Cardiac muscle cell (in vitro differentiated cells and primary cell): ENCODE measurements around the gene ZC3H7B. TPM values are rescaled to one million over a fixed set of nuclear protein-coding genes. Genes with fewer than 3 reads are reported as not detected.
A peak's percentile ranks its signal among the peaks of the same experiment; 100 is the strongest.

Experiments used
- DNase-seq, 2 donors: peaks; one replicate each; pipeline versions ENCODE4 v3.0.0 to v3.0.0-alpha.2; 2010 to 2017; ENCODE audit warnings: low read depth in 1 of 2, low spot score in 1 of 2
- H3K27ac ChIP-seq: fragments of 200-600 bp; sonication (generic); 2 replicates; pipeline ENCODE4 v1.5.1; 2016
- H3K27me3 ChIP-seq: fragments of 200-600 bp; sonication (generic); 2 replicates; pipeline ENCODE4 v1.6.0; 2016; ENCODE audit warnings: control low read depth
- H3K36me3 ChIP-seq: fragments of 200-600 bp; sonication (generic); 2 replicates; pipeline ENCODE4 v1.5.1; 2016; ENCODE audit warnings: control low read depth
- H3K4me1 ChIP-seq: fragments of 200-600 bp; sonication (generic); 2 replicates; pipeline ENCODE4 v1.8.1; 2017; ENCODE audit warnings: low read depth, mild to moderate bottlenecking, mixed run types
- H3K4me3 ChIP-seq: fragments of 200-600 bp; sonication (generic); 2 replicates; pipeline ENCODE4 v1.5.1; 2016; ENCODE audit warnings: mild to moderate bottlenecking
- H3K9me3 ChIP-seq: fragments of 200-600 bp; sonication (generic); 2 replicates; pipeline ENCODE4 v1.5.1; 2017; ENCODE audit warnings: low read depth, mild to moderate bottlenecking, control low read depth
- polyA plus RNA-seq: library from polyadenylated mRNA; unstranded; fragments of >200 nt; fragmentation: Nextera tagmentation; extraction: Ambion mirVana; gene quantifications from 2 replicates; pipeline ENCODE4 v1.2.1, GENCODE V29; 2016
- total RNA-seq: library from RNA; depleted of rRNA; stranded (reverse); fragments of >200 nt; gene quantifications from 2 replicates; pipeline ENCODE4 v1.2.3, GENCODE V29; 2016
- TF ChIP-seq, protein P1 (sequence below): IDR thresholded peaks from 2 replicates; pipeline ENCODE4 v1.5.1; 2012; ENCODE audit warnings: low read depth, mild to moderate bottlenecking, low read length

The ZC3H7B gene
- total and polyA plus RNA-seq, 2 experiments from 2014 or later = 7.2 to 65.9 TPM

GRCh38 chr22:41302021-41302767 is 869 bp downstream of the ZC3H7B start:
- peak; percentile 8 to 67 for DNase-seq
- Histone ChIP-seq H3K27me3 (no peaks in the 10 kb centered on the region), H3K36me3 (no peaks in the 10 kb centered on the region), H3K4me3 (peak overlapping the region; percentile 89), H3K27ac (peak overlapping the region; percentile 86), H3K9me3 (no peaks in the 10 kb centered on the region), H3K4me1 (peaks cover 8% of the 10 kb centered on the region)
- TF ChIP-seq, protein P1, sequence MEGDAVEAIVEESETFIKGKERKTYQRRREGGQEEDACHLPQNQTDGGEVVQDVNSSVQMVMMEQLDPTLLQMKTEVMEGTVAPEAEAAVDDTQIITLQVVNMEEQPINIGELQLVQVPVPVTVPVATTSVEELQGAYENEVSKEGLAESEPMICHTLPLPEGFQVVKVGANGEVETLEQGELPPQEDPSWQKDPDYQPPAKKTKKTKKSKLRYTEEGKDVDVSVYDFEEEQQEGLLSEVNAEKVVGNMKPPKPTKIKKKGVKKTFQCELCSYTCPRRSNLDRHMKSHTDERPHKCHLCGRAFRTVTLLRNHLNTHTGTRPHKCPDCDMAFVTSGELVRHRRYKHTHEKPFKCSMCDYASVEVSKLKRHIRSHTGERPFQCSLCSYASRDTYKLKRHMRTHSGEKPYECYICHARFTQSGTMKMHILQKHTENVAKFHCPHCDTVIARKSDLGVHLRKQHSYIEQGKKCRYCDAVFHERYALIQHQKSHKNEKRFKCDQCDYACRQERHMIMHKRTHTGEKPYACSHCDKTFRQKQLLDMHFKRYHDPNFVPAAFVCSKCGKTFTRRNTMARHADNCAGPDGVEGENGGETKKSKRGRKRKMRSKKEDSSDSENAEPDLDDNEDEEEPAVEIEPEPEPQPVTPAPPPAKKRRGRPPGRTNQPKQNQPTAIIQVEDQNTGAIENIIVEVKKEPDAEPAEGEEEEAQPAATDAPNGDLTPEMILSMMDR = no peak

DNA sequence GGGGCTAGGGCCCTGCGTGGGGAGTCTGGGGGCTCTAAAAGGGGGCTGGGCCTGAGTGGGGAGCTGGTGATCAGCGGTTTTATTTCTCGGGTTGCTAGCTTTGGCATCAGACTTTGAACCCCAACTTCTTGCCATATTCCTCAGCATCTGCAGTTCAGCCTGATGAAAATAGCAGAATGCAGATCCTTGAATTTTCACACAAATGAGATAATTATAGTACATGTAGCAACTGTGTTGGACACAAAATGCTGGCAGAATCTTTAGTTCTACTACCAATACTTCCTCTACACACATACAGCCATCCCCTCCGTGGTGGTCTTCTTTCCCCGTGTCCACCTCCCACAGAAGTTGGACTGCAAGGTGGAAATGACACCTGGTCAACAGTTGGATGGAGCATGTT is 1.5 kb downstream of the ZC3H7B start:
- Histone ChIP-seq H3K36me3 (no peaks in the 10 kb centered on the region), H3K4me1 (peaks cover 8% of the 10 kb centered on the region), H3K4me3 (peak overlapping the region; percentile 89), H3K9me3 (no peaks in the 10 kb centered on the region), H3K27me3 (no peaks in the 10 kb centered on the region), H3K27ac (peak overlapping the region; percentile 86)
- DNase-seq = no peak
- TF ChIP-seq, protein P1 = no peak

DNA sequence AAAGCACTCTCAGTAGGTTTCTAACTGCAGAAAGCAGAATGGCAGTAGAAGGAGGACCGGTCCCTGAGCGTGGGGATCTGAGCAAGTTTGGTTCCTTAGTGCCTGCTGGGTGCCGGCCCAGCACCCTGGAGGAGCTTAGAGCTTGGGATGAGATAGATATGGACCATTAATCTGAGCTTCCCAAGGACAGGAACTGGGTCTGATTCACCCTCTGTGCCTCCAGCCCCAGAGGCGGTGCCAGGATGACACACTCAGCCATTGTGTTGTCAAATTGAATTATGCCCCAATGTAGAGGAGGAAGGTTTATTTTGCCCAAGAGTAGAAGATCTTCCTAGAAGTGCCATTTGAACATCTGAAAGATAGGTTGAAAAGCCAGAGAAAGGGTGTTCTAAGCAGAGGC is 4.3 kb downstream of the ZC3H7B start:
- H3K36me3 ChIP-seq = no peaks in the 10 kb centered on the region
- H3K27me3 ChIP-seq = no peaks in the 10 kb centered on the region
- H3K4me3 ChIP-seq = no peak overlapping the region
- DNase-seq = peak in 1 of 2 donors; percentile 40
- H3K9me3 ChIP-seq = no peaks in the 10 kb centered on the region
- TF ChIP-seq, protein P1 = no peak
- no peak overlapping the region for H3K27ac ChIP-seq
- peaks cover 8% of the 10 kb centered on the region for H3K4me1 ChIP-seq

- peaks cover 3% of the 10 kb centered on the region for H3K4me1 ChIP-seq
- peak overlapping the region; percentile 54 for H3K27ac ChIP-seq
Measured at GRCh38 chr22:41308054-41308453, 6.7 kb downstream of the ZC3H7B start.

GRCh38 chr22:41308544-41308947 is 7.2 kb downstream of the ZC3H7B start:
- Histone ChIP-seq H3K27ac (peak overlapping the region; percentile 54), H3K9me3 (no peaks in the 10 kb centered on the region), H3K4me3 (no peak overlapping the region), H3K4me1 (no peaks in the 10 kb centered on the region), H3K36me3 (no peaks in the 10 kb centered on the region), H3K27me3 (no peaks in the 10 kb centered on the region)
- TF ChIP-seq, protein P1 = no peak
- peak in 1 of 2 donors; percentile 49 for DNase-seq

More at GRCh38 chr22:41308054-41308453, 6.7 kb downstream of the ZC3H7B start:
- TF ChIP-seq, protein P1 = no peak
- Histone ChIP-seq H3K9me3 (no peaks in the 10 kb centered on the region), H3K27me3 (no peaks in the 10 kb centered on the region), H3K36me3 (no peaks in the 10 kb centered on the region), H3K4me3 (no peak overlapping the region)
- DNase-seq = peak in 1 of 2 donors; percentile 17
